Effector memory CD4-positive, alpha-beta T cell (primary cell): Measurements from ENCODE around the gene KATNA1.
A peak's percentile ranks its signal among the peaks of the same experiment; 100 is the strongest.
"Not testable (repeated sequence)": the region's sequence is repeated elsewhere in the genome, so short reads cannot be mapped to it uniquely, and the experiment has no call there.

Experiments used
- DNase-seq, 3 donors: peaks; one replicate each; pipeline ENCODE4 v3.0.0-alpha.2; 2020
- H3K27ac ChIP-seq: 2 replicates; pipeline ENCODE4 v1.7.0; 2013; ENCODE audit warnings: mild to moderate bottlenecking, low read length, moderate library complexity; ENCODE audit not compliant: insufficient read depth, poor library complexity, severe bottlenecking
- H3K27me3 ChIP-seq: replicated peaks from 2 replicates; pipeline ENCODE4 v1.7.0; 2013; ENCODE audit warnings: mild to moderate bottlenecking, low read length; ENCODE audit not compliant: insufficient read depth, control insufficient read depth, poor library complexity, severe bottlenecking
- H3K36me3 ChIP-seq: 2 replicates; pipeline ENCODE4 v1.7.0; 2013; ENCODE audit warnings: mild to moderate bottlenecking, low read length, moderate library complexity; ENCODE audit not compliant: control insufficient read depth, insufficient read depth
- H3K4me1 ChIP-seq: 2 replicates; pipeline ENCODE4 v1.7.0; 2013; ENCODE audit warnings: low read length, mild to moderate bottlenecking; ENCODE audit not compliant: control insufficient read depth, insufficient read depth, poor library complexity, severe bottlenecking
- H3K4me3 ChIP-seq: 2 replicates; pipeline ENCODE4 v1.7.0; 2013; ENCODE audit warnings: low read length, low read depth, mild to moderate bottlenecking; ENCODE audit not compliant: insufficient read depth, poor library complexity, severe bottlenecking
- H3K9me3 ChIP-seq: 2 replicates; pipeline ENCODE4 v1.7.0; 2013; ENCODE audit warnings: mild to moderate bottlenecking, low read length, moderate library complexity; ENCODE audit not compliant: control insufficient read depth
- total RNA-seq, 3 donors: gene quantifications; one replicate each; lab custom pipeline; 2026; lab: John Stamatoyannopoulos, UW

Gene KATNA1
- total RNA-seq, result 27.2 to 31.0 (median 28.1) reads per million in 3 donors

- DNase-seq, result peak; percentile 77 to 83 (median 81)
- Histone ChIP-seq H3K27me3 (no peaks in the 10 kb centered on the region), H3K27ac (peak within 1 kb of the TSS; percentile 79), H3K36me3 (no peaks in the 10 kb centered on the region), H3K4me3 (peak within 1 kb of the TSS; percentile 81), H3K4me1 (peaks cover 6% of the 10 kb centered on the region), H3K9me3 (no peaks in the 10 kb centered on the region)
Observed at GRCh38 chr6:149648148-149649145, at the start of gene KATNA1. Gene KATNA1, minus strand, starts transcription at chr6:149648714. Its CDS starts 10,167 bp downstream, at chr6:149638547.

GRCh38 chr6:149698175-149698574 lies 49.7 kb upstream of the KATNA1 start:
- H3K4me3 ChIP-seq, result no peak overlapping the region
- peaks cover 14% of the 10 kb centered on the region for H3K36me3 ChIP-seq

GRCh38 chr6:149696901-149697300 lies 48.4 kb upstream of the KATNA1 start:
- no peaks in the 10 kb centered on the region for H3K27me3 ChIP-seq
- peaks cover 20% of the 10 kb centered on the region for H3K36me3 ChIP-seq
- no peaks in the 10 kb centered on the region for H3K9me3 ChIP-seq
- no peak for DNase-seq
- H3K4me1 ChIP-seq, result peaks cover 3% of the 10 kb centered on the region
- no peak overlapping the region for H3K4me3 ChIP-seq
- H3K27ac ChIP-seq, result no peak overlapping the region

More at GRCh38 chr6:149698175-149698574, 49.7 kb upstream of the KATNA1 start:
- DNase-seq, result no peak
- no peaks in the 10 kb centered on the region for H3K27me3 ChIP-seq
- H3K9me3 ChIP-seq, result no peaks in the 10 kb centered on the region
- peaks cover 3% of the 10 kb centered on the region for H3K4me1 ChIP-seq
- H3K27ac ChIP-seq, result no peak overlapping the region

GRCh38 chr6:149694921-149695320 lies 46.4 kb upstream of the KATNA1 start:
- Histone ChIP-seq H3K27me3 (no peaks in the 10 kb centered on the region), H3K36me3 (peaks cover 33% of the 10 kb centered on the region), H3K4me1 (peaks cover 3% of the 10 kb centered on the region), H3K9me3 (no peaks in the 10 kb centered on the region), H3K27ac (no peak overlapping the region), H3K4me3 (no peak overlapping the region)
- no peak for DNase-seq

GRCh38 chr6:149691201-149691600 lies 42.7 kb upstream of the KATNA1 start:
- Histone ChIP-seq H3K27me3 (no peaks in the 10 kb centered on the region), H3K4me3 (no peak overlapping the region), H3K4me1 (no peaks in the 10 kb centered on the region), H3K27ac (no peak overlapping the region), H3K36me3 (peaks cover 25% of the 10 kb centered on the region), H3K9me3 (no peaks in the 10 kb centered on the region)
- no peak for DNase-seq

GRCh38 chr6:149686230-149686629 lies 37.7 kb upstream of the KATNA1 start:
- no peaks in the 10 kb centered on the region for H3K27me3 ChIP-seq
- no peaks in the 10 kb centered on the region for H3K9me3 ChIP-seq
- no peak overlapping the region for H3K4me3 ChIP-seq
- no peaks in the 10 kb centered on the region for H3K4me1 ChIP-seq
- H3K27ac ChIP-seq, result no peak overlapping the region
- H3K36me3 ChIP-seq, result peaks cover 17% of the 10 kb centered on the region
- no peak for DNase-seq

- no peak for DNase-seq
- Histone ChIP-seq H3K4me1 (no peaks in the 10 kb centered on the region), H3K4me3 (no peak overlapping the region), H3K9me3 (no peaks in the 10 kb centered on the region), H3K27ac (no peak overlapping the region), H3K27me3 (no peaks in the 10 kb centered on the region), H3K36me3 (peaks cover 10% of the 10 kb centered on the region)
Observed at GRCh38 chr6:149683256-149683859, 34.8 kb upstream of the KATNA1 start.

- not testable (repeated sequence) for H3K27me3 ChIP-seq, DNase-seq, H3K27ac ChIP-seq, H3K4me1 ChIP-seq, H3K4me3 ChIP-seq, H3K9me3 ChIP-seq
- peaks cover 13% of the 10 kb centered on the region for H3K36me3 ChIP-seq
Observed at GRCh38 chr6:149681845-149682244, 33.3 kb upstream of the KATNA1 start.

- Histone ChIP-seq H3K4me3 (no peak overlapping the region), H3K4me1 (no peaks in the 10 kb centered on the region), H3K27me3 (no peaks in the 10 kb centered on the region), H3K9me3 (no peaks in the 10 kb centered on the region), H3K27ac (no peak overlapping the region), H3K36me3 (peaks cover 14% of the 10 kb centered on the region)
- DNase-seq, result no peak
Observed at GRCh38 chr6:149681209-149681608, 32.7 kb upstream of the KATNA1 start.

- no peak for DNase-seq
- Histone ChIP-seq H3K9me3 (no peaks in the 10 kb centered on the region), H3K27me3 (no peaks in the 10 kb centered on the region), H3K36me3 (peaks cover 19% of the 10 kb centered on the region), H3K27ac (no peak overlapping the region), H3K4me3 (no peak overlapping the region), H3K4me1 (no peaks in the 10 kb centered on the region)
Observed at GRCh38 chr6:149680503-149680902, 32.0 kb upstream of the KATNA1 start.
